ENCODE data around the gene GRIK5.

DNA sequence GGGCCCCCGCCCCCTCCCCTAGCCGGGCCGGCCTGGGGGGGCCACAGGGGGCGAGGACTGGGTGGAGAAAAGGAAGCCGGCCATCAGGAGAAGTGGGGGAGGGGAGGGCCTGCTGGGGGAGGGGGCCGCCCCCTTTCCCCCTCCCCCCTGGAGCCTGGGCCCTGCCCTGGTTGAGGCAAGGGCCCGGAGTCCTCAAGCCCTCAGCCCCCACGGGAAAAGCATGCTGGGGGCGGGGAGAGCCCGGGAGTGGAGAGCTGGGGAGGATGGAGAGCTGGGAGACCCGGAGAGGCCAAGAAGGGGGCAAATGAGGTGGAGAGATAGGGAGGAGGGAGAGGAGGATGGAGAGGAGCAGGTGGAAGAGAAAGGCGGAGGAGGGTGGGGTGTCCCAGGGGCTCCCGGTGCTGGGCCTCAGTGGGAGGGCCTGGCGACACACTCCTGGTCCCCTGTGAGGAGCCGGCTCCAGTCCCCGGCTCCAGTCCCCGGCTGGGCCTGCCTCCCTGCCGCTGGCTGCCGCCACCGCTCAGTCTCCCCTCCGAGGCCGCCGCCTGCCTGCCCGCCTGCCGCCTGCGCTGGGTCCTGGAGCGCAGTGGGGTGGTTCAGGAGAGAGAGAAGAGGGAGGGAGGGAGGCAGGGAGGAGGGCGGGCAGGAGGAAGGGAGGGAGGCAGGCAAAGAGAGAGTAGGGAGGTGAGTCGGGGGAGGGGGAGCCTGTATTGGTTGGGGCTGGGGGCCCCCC, at the start of gene GRIK5:
- no peak for TF ChIP-seq CTCF (conservative IDR thresholded peaks at IDR 0.05; ENCODE audit: low read length)
- TF ChIP-seq EZH2phosphoT487 (IDR thresholded peaks at IDR 0.05; ENCODE audit: borderline replicate concordance, low read depth, low read length) = no peak

Data from OCI-LY7 (cell line).